Activated gamma-delta T cell treated with anti-CD3 and anti-CD28 coated beads, Interleukin-2, amount 50 U/mL, for 16 hours (primary cell): ENCODE results near the gene IFT81.
"Not testable (repeated sequence)": the region's sequence is repeated elsewhere in the genome, so short reads cannot be mapped to it uniquely, and the experiment has no call there.

ENCODE experiments used
- DNase-seq: peaks from one replicate; pipeline ENCODE4 v3.0.0-alpha.2; 2020; ENCODE audit warnings: low read depth

Gene IFT81

DNA sequence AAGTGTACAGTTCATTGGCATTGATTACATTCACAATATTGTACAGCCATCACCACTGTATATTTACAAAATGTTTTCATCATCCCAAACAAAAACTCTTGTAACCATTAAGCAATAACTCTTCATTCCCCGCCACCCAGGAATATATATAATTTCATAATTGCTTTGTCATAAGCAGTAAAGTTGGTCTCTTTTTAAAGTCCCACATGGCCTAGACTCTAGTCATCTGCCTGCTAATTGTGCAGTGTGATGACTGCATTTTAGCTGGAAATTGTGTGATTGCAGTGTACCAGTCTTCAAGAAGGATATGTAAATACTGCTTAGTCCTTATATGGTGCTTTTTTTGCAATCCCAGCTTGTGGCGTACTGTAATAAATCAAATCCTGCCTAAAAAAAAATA is 81.8 kb downstream of the IFT81 start:
- no peak for DNase-seq

DNA sequence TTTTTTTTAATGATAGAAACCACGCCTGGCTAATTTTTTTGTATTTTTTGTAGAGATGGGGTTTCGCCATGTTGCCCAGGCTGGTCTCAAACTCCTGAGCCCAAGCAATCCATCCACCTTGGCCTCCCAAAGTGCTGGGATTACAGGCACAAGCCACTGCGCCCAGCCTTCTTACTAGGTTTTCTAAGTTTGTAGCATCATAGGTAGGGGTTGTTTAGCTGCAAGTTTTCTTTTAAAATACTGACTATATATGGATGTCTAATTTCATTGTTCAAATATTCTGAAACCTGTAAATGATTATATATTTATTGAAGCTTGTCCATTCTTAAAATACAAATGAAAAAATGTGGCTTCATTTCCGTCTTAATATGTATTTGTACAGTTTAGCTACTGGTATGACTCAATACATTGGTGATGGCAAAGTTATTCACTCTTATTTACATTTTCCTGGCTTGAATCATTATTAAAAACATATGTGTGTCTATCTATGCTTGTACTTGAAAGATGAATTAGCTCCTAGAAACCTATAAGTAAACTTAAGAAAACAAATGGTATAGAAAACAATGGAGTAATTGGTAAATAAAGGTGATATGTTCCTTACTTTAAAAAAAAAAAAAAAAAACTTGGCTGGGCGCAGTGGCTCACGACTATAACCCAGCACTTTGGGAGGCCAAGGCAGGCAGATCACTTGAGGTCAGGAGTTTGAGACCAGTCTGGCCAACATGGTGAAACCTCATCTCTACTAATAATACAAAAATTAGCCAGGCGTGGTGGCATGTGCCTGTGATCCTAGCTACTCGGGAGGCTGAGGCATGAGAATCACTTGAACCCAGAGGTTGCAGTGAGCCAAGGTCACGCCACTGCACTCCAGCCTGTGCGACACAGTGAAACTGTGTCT is 87.7 kb downstream of the IFT81 start:
- not testable (repeated sequence) for DNase-seq

DNA sequence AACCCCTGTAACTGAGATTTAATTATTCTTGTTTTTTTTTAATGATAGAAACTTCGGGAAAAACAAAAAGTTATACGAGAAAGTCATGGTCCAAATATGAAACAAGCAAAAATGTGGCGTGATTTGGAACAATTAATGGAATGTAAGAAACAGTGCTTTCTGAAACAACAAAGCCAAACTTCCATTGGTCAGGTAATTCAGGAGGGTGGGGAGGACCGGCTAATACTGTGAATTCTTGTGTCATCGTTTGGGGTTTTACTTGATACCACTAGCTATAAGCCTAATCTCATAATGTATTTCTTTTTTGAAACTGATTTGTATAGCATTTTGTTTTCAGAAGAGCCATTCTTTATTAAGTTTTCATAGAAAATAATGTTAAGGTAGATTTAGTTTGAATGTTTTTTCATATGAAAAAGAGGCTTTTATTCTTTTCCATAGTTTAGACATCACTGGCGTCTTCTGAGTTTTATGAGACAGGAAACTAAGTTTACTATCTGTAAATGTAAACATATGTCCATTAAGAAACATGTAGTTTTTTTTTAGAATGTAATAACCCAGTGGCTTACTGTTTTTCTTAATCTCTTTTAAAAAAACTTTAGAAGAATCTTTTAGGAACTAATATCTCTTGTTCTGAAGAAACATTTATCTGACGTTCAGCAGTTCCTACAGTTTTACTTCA is 94.0 kb downstream of the IFT81 start:
- DNase-seq, result no peak

DNA sequence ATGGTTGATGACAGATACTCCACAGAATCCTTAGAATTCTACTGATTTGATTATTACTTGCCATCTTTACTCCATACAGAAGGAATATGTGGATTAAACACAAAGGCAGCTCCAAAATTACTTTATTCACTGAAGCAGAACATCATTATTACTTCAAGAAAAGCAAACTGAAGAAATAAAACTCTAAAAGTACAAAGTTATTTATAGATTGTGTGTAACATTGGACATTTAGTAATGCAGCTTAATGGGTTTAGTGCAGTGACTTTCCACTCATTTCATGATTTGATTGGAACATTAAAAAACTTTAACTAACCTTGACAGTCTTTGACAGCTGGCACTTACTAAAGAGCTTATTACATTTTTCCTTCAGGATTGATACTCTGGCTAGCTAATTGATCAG is 97.9 kb downstream of the IFT81 start:
- DNase-seq, result no peak

DNA sequence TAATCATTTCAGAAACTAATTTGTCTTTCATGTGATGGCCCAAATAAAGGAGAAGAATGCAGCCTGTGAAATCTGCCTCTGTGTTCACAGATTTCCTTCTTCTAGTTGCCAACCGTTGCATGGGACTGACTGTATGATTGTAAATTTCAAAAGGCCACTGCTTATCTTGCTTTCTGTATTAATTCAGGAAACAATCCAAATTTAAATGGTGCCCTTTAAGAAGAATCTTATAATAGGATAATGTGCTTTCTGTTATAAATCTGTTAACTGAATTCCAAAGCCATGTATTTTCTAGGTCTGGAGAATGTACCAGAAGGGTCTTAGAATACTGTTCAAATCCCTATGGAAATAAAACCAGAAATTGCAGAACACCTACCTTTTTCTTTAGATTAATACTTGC is 98.3 kb downstream of the IFT81 start:
- no peak for DNase-seq

DNA sequence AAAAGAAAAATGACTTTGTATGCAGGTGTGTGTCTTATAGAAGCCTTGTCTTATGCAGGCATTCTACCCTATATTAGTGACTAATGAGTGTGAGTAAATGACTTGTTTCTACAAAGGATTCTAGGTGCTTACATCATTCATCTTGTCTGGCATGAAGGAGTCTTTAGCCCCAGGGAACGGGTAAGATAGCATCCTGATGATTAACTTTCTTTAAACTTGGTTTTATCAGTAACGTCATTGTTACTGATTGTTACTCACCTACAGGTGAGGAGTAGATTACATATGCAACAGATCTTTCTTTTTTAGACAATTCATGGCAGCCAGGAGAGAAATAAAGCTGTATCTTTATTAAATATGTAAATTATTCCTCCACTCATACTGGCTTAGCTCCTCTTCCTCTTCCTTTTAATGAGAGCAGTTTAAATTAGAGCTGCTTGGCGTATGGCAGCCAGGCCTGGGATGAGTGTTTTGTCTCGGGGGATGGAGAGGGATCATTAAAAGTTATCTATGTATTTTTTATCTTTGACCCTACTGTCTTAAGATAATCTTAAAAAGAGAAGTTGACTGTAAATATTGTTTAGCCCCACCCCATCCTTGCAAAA is 99.7 kb downstream of the IFT81 start:
- no peak for DNase-seq

DNA sequence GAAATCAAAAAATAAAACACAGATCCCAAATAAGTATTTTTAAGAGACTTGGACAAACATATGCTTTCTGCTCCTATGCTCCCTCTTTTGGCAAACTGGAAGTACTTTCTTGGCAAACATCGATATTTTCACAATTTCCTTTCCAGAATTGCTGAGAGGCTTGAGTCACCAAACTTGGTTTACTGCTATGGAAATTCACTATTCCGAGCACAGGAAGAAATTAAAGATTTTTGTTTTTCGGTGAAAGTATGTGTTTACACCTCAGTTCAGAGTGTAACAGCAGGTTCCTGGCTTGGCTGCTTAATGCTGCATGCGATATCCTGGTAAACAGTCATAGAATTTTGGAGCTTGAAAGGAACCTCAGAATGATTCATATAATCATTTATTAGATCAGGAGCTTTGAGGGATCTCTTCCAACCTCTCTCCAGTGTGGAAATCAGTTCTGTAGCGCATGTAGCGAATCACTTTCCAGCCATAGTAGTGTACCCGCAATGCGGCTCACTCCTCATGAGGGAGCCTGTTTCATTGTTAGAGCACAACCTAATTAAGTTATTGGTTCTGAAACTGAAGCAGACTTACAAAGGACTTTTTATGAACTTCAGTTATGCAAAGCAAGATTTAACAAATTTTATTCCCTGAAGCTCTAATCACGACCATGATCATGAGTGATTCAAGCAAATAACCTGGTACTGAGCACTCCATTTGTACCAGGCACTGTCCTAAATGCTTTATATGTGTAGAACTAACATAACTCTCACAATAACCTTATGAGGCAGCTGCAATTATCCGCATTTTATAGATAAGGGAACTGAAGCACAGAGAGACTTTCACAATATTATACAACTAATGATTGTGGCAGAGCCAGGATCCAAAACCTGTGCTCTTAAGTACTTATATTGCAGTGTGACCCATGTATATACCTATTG is 100.5 kb downstream of the IFT81 start:
- no peak for DNase-seq

DNA sequence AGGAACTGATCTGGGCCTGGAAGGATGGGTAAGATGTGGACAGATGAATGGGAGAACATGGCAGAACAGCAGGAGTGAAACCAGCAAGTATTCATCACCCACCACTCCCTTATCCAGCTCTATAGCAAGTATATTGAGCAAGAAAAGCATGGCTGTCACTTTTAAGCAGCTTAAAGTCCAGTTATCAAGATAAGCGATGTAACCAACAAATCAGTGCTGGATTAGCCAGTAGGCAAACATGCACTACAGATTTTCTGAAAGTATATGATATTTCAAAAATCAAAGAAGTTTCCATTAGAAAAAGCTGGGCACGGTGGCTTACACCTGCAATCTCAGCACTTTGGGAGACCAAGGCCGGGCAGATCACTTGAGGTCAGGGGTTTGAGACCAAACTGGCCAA is 103.0 kb downstream of the IFT81 start:
- DNase-seq, result no peak

DNA sequence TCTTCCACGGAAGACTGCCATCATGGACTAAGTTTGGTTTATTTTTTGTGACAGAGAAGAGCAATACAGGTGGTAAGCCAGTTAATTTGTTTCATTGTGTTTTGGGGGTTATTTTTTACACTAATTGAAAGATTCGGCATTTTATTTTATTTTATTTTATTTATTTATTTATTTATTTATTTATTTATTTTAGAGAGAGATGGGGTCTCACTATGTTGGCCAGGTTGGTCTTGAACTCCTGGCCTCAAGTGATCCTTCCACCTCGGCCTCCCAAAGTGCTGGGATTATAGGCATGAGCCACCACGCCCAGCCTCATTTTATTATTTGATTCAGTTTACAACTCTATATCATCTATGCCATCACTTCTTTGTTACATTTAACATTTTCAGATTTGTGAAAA is 104.2 kb downstream of the IFT81 start:
- DNase-seq, result not testable (repeated sequence)

DNA sequence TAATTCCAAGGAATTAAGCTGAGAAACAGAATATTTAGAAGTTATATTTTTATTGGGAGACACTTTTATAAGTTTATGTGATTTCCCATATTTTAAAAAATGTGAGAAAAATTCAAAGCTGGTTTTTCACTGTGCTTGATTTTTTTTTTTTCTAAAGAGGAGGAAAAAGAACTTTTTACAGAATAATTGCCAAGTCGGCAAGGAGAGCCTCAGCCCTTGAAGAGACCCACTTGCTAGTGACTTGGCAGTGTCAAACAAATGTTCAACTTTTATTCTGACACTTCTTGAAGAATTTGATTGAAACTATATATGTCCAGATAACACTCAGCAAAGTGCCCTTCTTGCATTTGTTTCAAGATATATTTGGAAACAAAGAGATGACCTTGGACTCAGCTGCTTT is 104.6 kb downstream of the IFT81 start:
- no peak for DNase-seq

DNA sequence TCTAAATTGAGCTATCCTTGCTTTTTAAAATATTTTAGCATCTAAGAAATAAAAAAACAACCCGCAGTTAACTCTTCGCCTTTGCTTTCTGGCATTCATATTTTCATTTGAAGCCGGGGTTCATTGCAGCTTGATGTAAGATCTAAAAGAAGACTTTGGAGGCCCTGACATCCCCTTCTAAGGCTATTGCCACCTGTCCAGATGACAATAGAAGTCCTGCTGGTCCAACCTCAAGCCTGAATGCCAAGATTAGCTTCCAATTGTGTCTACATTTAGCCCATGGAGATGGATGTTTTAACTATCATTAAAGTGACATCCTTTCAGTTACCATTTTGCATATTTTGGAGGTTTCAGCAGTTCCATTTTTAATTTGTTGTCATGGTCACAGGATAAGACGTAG is 105.3 kb downstream of the IFT81 start:
- no peak for DNase-seq

DNA sequence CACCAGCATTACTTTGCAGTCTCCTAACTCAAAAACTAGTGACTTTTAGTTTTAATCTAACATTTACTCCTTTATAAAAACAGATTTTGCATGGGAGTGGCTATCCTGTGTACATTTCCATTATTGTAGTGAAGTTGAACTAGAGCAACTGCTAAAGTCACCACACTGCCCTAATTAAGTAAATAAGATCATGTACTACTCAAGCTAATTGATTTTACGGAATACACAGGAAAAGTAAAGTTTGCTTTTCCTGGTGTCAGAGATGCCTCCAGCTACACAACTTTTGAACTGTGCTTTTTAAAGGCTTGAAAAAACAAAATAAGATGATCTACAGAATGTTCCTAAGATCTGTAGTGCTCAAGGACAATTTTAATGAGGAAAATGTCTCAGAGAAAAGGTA is 106.5 kb downstream of the IFT81 start:
- no peak for DNase-seq

DNA sequence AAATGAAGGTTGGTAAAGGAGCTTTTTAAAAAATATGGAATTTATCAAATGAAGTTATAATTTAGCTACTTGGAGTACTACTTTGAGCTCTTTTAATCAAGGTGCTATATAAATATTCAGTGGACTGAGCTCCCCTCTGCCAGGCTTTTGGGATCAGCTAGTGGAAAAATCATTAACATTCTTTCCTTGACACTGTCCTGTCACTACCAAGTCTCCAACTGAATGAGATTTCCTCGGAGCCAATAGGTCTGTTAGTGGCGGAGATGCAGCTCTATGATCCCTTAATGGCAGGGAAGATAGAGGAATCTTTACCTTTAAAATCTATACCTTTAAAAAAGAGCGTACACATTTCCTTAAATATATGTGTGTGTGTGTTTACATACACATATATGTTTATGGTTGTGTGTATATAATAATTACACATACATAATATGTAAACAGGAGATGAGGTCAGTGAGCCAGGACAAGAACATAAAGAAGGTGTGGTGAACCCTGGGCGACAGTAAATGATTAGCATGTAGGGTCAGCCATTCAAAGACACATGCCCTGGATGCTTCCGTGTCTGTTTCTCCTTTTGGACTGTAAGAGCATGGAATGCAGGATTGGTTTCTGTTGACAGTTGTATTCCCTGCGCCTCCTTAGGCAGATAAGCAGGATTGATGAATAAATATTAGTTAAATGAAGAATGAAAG is 109.2 kb downstream of the IFT81 start:
- DNase-seq, result no peak

DNA sequence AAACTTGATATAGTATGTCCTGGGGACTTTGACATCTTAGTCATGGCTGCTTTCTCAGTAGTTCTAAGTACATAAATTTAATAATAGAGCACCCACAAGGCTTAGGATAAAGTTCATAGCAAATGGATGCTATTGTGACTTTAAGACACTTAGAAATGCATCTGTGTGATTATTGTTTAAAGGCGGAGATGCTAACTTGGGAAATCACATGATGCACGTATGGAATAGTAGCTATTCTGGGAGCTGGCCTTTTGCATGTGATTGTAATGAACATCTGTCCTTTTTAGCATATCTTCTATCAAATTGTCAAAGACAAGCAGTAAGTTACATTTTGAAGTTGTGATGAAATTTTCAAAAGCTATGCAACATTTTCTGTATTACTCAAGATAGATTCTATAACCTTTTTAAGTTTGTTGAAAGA is 110.2 kb downstream of the IFT81 start:
- no peak for DNase-seq

DNA sequence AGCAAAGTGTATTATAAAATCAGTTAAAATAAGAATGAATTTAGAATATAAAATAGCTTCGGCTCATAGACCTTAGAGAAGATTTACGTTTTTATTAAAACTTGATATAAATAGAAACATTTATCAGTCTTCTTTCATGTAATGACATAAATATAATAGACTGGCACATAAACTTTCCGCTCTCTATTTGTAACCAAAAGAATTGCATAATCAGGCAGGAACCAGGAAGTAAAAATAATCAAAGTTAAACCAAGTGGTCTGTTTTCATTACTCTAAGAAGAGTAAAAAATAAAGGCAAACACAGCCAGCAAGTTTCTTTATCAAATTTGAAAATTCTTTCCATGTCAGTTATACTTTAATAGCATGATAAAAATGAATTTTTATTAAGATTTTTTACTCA is 110.6 kb downstream of the IFT81 start:
- no peak for DNase-seq

DNA sequence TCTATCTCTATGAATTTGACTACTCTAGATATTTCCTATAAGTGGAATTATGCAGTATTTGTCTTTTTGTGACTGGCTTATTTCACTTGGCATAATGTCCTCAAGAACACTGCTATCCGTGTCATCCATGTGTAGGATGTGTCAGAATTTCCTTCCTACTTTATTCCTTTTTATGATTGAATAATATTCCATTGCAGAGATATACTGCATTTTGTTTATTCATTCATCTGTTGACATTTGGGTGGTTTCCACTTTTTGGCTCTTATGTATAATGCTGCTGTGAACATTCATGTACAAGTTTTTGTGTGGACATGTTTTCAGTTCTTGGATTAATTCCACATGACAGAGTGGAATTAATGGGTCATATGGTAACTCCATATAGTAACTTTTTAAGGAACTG is 111.2 kb downstream of the IFT81 start:
- DNase-seq, result no peak

DNA sequence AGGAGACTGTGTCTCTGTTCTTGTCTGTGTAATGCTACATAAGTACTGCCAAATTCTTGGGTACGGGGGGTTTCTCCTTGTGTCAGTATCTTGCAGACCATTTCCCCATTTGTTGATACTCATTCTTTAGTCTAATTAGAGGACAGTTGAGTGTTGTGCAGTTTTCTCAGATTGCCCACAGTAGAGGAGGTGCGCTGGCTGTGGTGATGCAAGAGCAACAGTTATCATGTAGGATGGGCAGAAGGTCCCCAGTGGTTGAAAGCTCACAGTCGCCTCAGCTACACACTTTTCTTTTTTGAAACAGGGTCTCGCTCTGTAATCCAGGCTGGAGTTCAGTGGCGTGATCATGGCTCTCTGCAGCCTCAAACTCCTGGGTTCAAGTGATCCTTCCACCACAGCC is 119.1 kb downstream of the IFT81 start:
- no peak for DNase-seq

DNA sequence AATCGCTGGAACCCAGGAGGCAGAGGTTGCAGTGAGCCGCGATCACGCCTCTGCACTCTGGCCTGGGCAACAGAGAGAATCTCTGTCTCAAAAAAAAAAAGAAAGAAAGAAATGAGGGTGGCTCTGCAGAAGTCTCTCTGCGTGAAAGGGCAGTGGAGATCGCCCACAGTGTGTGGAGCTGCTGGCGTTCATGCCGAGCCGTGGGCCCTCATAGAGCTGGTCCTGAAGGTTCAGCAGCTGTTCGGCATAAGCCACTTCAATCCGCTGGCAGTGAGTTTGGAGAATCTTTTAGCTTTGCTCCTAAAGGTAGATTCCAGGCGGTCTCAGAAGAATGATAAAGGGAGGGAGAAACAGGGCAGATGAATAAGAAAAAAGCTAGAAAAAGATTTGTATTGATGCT is 120.2 kb downstream of the IFT81 start:
- no peak for DNase-seq

DNA sequence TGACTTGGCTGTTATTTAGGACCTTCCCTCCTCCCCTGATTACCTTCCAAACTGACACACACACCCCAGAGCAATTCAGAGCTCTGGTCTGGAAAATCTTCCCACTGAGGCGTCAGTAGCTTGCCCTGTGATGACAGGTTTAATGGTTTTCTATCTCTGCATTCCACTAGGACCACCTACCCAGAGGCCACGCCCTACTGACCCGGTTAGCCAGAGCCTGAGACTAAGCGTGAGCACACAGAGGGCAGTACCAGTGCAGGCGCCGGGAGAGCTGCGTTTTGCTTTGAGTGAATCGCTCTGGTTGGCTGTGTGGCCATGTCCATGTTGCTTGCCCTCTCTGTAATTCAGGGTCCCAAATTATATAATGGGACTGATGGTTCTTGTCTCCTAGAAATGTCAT is 120.7 kb downstream of the IFT81 start:
- no peak for DNase-seq

DNA sequence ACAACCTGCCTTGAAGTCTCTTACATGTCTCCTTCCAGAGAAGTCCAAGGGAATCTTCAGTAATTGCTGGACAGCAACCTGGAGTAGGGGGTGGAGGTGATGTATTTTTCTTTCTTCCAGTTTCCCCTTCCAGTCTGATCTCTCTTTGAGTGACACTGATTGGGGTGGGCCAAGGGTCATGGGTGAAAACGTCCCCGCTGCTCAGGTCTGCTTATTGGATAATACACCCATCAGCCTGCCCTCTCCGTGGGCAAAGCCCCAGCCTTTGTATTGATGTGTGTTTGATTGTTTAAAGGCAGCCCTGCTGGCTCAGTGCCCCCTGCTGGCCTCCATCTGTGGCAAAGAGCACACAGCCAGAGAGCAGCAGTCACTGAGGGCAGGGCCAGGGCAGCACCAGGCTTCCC is 121.2 kb downstream of the IFT81 start:
- no peak for DNase-seq

DNA sequence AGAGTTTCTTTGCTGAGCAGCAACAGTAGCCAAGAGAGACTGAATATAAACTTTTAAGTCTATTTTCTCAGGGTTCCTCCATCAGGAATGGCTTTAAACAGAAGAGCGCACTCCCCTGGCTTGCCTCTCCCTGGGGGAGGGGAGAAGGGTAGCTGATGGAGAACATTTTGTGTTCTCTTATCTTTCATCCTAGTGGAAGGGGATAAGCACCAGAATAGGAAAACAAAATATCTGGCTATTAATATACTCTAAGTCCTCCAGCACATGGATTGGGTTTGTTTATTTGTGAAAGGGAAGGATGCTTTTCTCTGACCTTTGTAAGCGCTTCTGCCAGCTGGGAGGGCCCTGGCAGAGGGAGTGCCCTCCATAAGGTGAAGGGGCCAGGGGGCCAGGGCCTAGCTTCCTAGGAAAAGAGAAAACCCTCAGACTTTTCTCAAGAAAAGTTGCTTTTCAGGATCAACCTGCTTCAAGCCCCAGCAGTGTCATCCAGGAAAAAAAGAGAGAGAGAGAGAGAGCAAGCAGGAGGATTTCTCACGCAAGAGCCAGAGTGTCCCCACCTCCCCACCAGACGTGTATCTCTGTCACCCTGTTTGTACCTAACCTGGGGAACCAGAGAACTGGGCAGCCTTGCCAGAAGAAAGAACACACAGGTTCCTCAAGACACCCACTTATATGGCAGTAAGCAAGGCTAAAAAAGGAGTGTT is 122.6 kb downstream of the IFT81 start:
- no peak for DNase-seq
